ENCODE data around the gene ZNF423.

GRCh38 chr16:49835161-49835777, 20.6 kb downstream of the ZNF423 start:
- TF ChIP-seq CTCF (IDR thresholded peaks at IDR 0.05; ENCODE audit: low read depth, low read length, poor library complexity, severe bottlenecking): peak; percentile 21
- no peak for TF ChIP-seq EZH2phosphoT487 (IDR thresholded peaks at IDR 0.05; ENCODE audit: borderline replicate concordance, low read length)

All from DOHH2 (cell line).